Fibroblast of lung (primary cell): Measurements from ENCODE around the gene SH3BP2. TPM values are rescaled to one million over a fixed set of nuclear protein-coding genes. Genes with fewer than 3 reads are reported as not detected.

Source experiments
- DNase-seq, 2 donors: peaks; one replicate each; pipeline versions ENCODE4 v3.0.0 to v3.0.0-alpha.2; 2010; ENCODE audit warnings: low read depth in 2 of 2
- H2AFZ ChIP-seq: 2 replicates; pipeline ENCODE4 v1.5.1; 2012; ENCODE audit warnings: low read length, control low read depth, inconsistent platforms
- H3K27ac ChIP-seq: 2 replicates; pipeline ENCODE4 v1.5.1; 2011; ENCODE audit warnings: low read length, control low read depth; ENCODE audit not compliant: insufficient read depth
- H3K27me3 ChIP-seq: 2 replicates; pipeline ENCODE4 v1.5.1; 2011; ENCODE audit warnings: mild to moderate bottlenecking, low read length; ENCODE audit not compliant: control insufficient read depth, insufficient read depth
- H3K36me3 ChIP-seq: 2 replicates; pipeline ENCODE4 v1.5.1; 2011; ENCODE audit warnings: low read length; ENCODE audit not compliant: control insufficient read depth, insufficient read depth
- H3K4me1 ChIP-seq: 2 replicates; pipeline ENCODE4 v1.5.1; 2011; ENCODE audit warnings: low read length; ENCODE audit not compliant: control insufficient read depth, insufficient read depth; ENCODE audit errors: extremely low read depth
- H3K4me2 ChIP-seq: 2 replicates; pipeline ENCODE4 v1.5.1; 2011; ENCODE audit warnings: low read length, control low read depth; ENCODE audit not compliant: insufficient read depth; ENCODE audit errors: extremely low read depth
- H3K4me3 ChIP-seq, 4 experiments: fragments of 200-600 bp in 1 of 4; sonication (generic) in 1 of 4; replicated peaks in 1 of 4; 2 replicates each; pipeline ENCODE4 v1.5.1; 2011 to 2016; ENCODE audit warnings: low read length in 4 of 4, low read depth in 3 of 4, mild to moderate bottlenecking in 3 of 4, control low read depth in 2 of 4, inconsistent platforms in 1 of 4, mixed read lengths in 1 of 4; ENCODE audit not compliant: insufficient read depth in 1 of 4; ENCODE audit errors: control extremely low read depth in 1 of 4
- H3K79me2 ChIP-seq: 2 replicates; pipeline ENCODE4 v1.5.1; 2012; ENCODE audit warnings: mild to moderate bottlenecking, low read length, inconsistent platforms; ENCODE audit not compliant: control insufficient read depth, insufficient read depth
- H3K9ac ChIP-seq: 2 replicates; pipeline ENCODE4 v1.5.1; 2011; ENCODE audit warnings: mild to moderate bottlenecking, low read length, control low read depth; ENCODE audit not compliant: insufficient read depth
- H3K9me3 ChIP-seq: 2 replicates; pipeline ENCODE4 v1.5.1; 2012; ENCODE audit warnings: low read depth, low read length; ENCODE audit not compliant: control insufficient read depth, insufficient read depth
- H4K20me1 ChIP-seq: 2 replicates; pipeline ENCODE4 v1.5.1; 2011; ENCODE audit warnings: low read length; ENCODE audit not compliant: control insufficient read depth, insufficient read depth; ENCODE audit errors: extremely low read depth
- EZH2 ChIP-seq: IDR thresholded peaks from 2 replicates; pipeline ENCODE4 v1.5.1; 2012; ENCODE audit warnings: low read length, control low read depth, mild to moderate bottlenecking; ENCODE audit errors: missing control alignments
- polyA plus RNA-seq, 2 donors: library from polyadenylated mRNA; depleted of rRNA in 1 of 2; stranded (reverse) in 1 of 2; unstranded in 1 of 2; fragments of >200 nt; gene quantifications; 2 replicates each; pipeline ENCODE4 v1.2.1, GENCODE V29; 2011 to 2012; ENCODE audit warnings: missing spikeins in 1 of 2
- total RNA-seq: library from RNA; depleted of rRNA; stranded (reverse); fragments of >200 nt; gene quantifications from 2 replicates; pipeline ENCODE4 v1.2.1, GENCODE V29; 2014
- TF ChIP-seq, protein P1 (sequence below), 2 donors: IDR thresholded peaks in 1 of 2; conservative IDR thresholded peaks in 1 of 2; 1 replicate in 1 of 2; 2 replicates in 1 of 2; pipeline ENCODE4 v1.5.1; 2011 to 2012; ENCODE audit warnings: low read length in 2 of 2, control low read depth in 1 of 2, inconsistent platforms in 1 of 2, low read depth in 1 of 2, mild to moderate bottlenecking in 1 of 2

The SH3BP2 gene
- total and polyA plus RNA-seq, 2 donors (not counting 1 experiment from before 2014, with no cell fraction given): 8.6 to 14.1 TPM

DNA sequence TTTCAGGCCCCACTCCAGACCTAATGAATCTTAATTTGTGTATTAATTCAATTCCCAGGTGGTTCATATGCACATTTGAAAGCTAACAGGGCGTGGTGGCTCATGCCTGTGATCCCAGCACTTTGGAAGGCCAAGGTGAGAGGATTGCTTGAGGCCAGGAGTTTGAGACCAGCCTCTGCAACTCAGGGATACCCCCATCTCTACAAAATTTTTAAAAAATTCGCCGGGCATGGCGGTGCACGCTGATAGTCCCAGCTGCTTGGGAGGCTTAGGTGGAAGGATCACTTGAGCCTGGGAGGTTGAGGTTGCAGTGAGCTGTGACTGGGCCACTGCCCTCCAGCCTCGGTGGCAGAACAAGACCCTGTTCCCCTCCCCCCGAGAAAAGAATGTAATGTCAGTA, 82.0 kb downstream of the SH3BP2 start:
- Histone ChIP-seq H3K27ac (no peak overlapping the region), H3K4me2 (no peak overlapping the region), H3K4me1 (peaks cover 3% of the 10 kb centered on the region), H3K4me3 (no peak overlapping the region), H2AFZ (no peak overlapping the region), H3K27me3 (no peaks in the 10 kb centered on the region), H4K20me1 (no peaks in the 10 kb centered on the region), H3K9ac (no peak overlapping the region), H3K79me2 (peaks cover 78% of the 10 kb centered on the region), H3K9me3 (no peaks in the 10 kb centered on the region), H3K36me3 (no peaks in the 10 kb centered on the region)
- TF ChIP-seq, protein P1, sequence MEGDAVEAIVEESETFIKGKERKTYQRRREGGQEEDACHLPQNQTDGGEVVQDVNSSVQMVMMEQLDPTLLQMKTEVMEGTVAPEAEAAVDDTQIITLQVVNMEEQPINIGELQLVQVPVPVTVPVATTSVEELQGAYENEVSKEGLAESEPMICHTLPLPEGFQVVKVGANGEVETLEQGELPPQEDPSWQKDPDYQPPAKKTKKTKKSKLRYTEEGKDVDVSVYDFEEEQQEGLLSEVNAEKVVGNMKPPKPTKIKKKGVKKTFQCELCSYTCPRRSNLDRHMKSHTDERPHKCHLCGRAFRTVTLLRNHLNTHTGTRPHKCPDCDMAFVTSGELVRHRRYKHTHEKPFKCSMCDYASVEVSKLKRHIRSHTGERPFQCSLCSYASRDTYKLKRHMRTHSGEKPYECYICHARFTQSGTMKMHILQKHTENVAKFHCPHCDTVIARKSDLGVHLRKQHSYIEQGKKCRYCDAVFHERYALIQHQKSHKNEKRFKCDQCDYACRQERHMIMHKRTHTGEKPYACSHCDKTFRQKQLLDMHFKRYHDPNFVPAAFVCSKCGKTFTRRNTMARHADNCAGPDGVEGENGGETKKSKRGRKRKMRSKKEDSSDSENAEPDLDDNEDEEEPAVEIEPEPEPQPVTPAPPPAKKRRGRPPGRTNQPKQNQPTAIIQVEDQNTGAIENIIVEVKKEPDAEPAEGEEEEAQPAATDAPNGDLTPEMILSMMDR (conservative IDR thresholded peaks at IDR 0.05 in 1 of 2, IDR thresholded peaks at IDR 0.05 in 1 of 2; ENCODE audit: low read depth in 1 of 2, low read length in 2 of 2): no peak
- TF ChIP-seq EZH2: no peak
- DNase-seq: no peak

DNA sequence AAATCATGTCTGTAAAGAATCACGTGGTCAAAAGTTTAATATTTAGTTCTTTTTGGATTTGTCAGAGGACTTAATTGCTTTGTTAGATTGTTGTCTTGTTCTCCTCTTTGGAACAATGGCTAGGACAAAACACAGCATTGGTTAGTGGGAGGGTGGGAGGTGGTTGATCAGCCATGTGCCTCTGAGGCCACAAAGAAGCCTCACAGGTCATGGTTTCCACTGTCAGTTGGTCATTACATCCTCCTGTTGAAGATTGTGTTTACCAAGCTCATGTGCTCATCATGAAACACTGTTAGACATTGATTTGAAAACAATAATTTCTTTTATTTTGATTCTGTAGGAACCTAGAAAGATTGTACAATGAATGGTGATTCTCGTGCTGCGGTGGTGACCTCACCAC, 82.7 kb downstream of the SH3BP2 start:
- no peak for TF ChIP-seq EZH2
- TF ChIP-seq, protein P1 (conservative IDR thresholded peaks at IDR 0.05 in 1 of 2, IDR thresholded peaks at IDR 0.05 in 1 of 2; ENCODE audit: low read depth in 1 of 2, low read length in 2 of 2): no peak
- H3K4me1 ChIP-seq: peaks cover 3% of the 10 kb centered on the region
- H2AFZ ChIP-seq: no peak overlapping the region
- no peak for DNase-seq
- H3K4me2 ChIP-seq: no peak overlapping the region
- H3K36me3 ChIP-seq: no peaks in the 10 kb centered on the region
- H3K4me3 ChIP-seq: no peak overlapping the region
- no peak overlapping the region for H3K9ac ChIP-seq
- no peak overlapping the region for H3K27ac ChIP-seq
- H3K27me3 ChIP-seq: no peaks in the 10 kb centered on the region
- H3K9me3 ChIP-seq: no peaks in the 10 kb centered on the region
- H3K79me2 ChIP-seq: peaks cover 71% of the 10 kb centered on the region
- H4K20me1 ChIP-seq: no peaks in the 10 kb centered on the region

DNA sequence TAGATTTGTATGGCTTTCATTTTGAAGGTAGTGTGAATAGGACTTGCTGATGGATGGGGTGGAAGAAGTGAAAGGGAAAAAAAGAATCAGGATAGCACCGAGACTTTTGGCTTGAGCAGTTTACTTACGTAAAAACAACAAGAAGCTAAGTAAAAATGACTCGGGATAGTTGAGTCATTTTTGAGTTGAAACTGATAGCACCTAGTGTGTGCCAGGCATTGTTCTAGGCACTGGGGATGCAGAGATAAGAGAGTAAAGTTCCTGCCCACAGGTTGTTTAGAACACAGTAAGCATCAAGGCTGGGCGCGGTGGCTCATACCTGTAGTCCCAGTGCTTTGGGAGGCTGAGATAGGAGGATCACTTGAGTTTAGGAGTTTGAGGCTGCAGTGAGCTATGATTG, 85.5 kb downstream of the SH3BP2 start:
- H3K4me3 ChIP-seq: no peak overlapping the region
- H2AFZ ChIP-seq: no peak overlapping the region
- peaks cover 48% of the 10 kb centered on the region for H3K79me2 ChIP-seq
- H3K4me2 ChIP-seq: no peak overlapping the region
- no peaks in the 10 kb centered on the region for H3K27me3 ChIP-seq
- no peaks in the 10 kb centered on the region for H4K20me1 ChIP-seq
- H3K9me3 ChIP-seq: no peaks in the 10 kb centered on the region
- no peak for DNase-seq
- H3K4me1 ChIP-seq: peaks cover 3% of the 10 kb centered on the region
- no peaks in the 10 kb centered on the region for H3K36me3 ChIP-seq
- no peak overlapping the region for H3K9ac ChIP-seq
- TF ChIP-seq, protein P1 (conservative IDR thresholded peaks at IDR 0.05 in 1 of 2, IDR thresholded peaks at IDR 0.05 in 1 of 2; ENCODE audit: low read depth in 1 of 2, low read length in 2 of 2): no peak
- TF ChIP-seq EZH2: no peak
- no peak overlapping the region for H3K27ac ChIP-seq
